ES-I3 (cell line): ENCODE measurements around the gene FILIP1L.

Experiments
- H3K36me3 ChIP-seq: 2 replicates; pipeline ENCODE4 v1.6.1; 2013; ENCODE audit warnings: mild to moderate bottlenecking, low read length, control low read depth, moderate library complexity; ENCODE audit not compliant: insufficient read depth
- H3K4me1 ChIP-seq: 2 replicates; pipeline ENCODE4 v1.6.1; 2013; ENCODE audit warnings: mild to moderate bottlenecking, control low read depth, low read length; ENCODE audit not compliant: insufficient read depth
- H3K9ac ChIP-seq: 2 replicates; pipeline ENCODE4 v1.6.1; 2013; ENCODE audit warnings: low read depth, mild to moderate bottlenecking, low read length, moderate library complexity
- H3K9me3 ChIP-seq: 2 replicates; pipeline ENCODE4 v1.6.1; 2013; ENCODE audit warnings: mild to moderate bottlenecking, low read length, moderate library complexity; ENCODE audit not compliant: control insufficient read depth, insufficient read depth

Gene FILIP1L

DNA sequence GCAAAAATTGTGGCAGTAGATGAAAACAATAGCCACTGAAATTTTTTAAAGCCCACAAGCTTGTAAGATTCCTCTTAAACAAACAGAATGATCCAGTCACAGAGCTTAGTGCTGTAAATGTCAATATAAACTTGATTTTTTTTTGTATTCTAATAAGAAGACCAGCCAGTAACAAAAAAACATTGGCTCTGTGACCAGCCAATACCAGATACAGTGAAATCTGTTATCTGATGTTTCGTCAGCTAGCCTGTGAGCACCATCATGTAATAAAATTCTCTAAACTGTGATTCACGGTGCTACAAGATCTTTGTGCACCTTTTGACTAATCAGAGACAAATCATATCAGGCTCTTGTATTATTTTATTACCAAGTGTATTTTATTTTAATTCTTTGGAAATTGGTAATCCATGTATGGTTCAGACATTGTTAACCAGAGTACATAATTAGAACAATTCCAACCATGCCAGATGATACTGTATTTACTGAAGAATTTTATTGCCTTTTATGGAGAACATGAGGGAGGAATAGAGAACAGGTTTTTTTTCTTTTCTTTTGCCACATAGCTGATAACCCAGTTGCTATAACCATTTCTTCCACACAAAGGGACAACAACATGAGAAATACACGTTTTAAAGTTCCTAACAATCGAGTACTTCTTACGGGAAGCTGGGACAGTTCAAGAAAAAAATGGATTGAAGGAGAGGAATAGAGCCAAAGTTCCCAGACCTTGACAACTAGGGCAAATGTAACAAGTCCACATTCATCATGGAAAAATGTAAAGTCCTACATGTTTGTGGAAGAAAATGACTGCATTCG, 71.9 kb downstream of the FILIP1L start:
- H3K36me3 ChIP-seq = no peaks in the 10 kb centered on the region
- no peaks in the 10 kb centered on the region for H3K9me3 ChIP-seq
- no peak overlapping the region for H3K9ac ChIP-seq
- H3K4me1 ChIP-seq = peaks cover 16% of the 10 kb centered on the region

DNA sequence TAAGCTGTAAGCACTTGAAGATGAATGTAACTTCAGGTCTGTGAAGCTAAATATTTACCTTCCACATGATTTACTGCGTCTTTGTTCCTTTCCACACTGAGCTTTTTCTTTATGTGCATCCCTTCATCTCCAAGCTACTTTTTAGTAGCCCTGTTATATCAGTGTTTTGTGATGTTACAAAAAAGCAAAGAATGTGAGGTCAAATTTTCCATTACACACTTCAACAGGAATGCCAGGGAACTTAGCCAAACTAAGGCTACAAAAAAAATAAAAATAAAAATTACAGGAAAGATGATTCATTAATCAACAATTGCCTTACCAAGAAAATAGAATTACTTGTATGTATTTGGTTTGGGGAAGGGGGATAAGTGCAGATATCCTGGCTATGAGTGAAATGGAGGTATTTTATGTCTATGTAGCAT, 73.0 kb downstream of the FILIP1L start:
- H3K4me1 ChIP-seq = peaks cover 13% of the 10 kb centered on the region
- H3K9me3 ChIP-seq = no peaks in the 10 kb centered on the region
- H3K9ac ChIP-seq = no peak overlapping the region
- no peaks in the 10 kb centered on the region for H3K36me3 ChIP-seq

DNA sequence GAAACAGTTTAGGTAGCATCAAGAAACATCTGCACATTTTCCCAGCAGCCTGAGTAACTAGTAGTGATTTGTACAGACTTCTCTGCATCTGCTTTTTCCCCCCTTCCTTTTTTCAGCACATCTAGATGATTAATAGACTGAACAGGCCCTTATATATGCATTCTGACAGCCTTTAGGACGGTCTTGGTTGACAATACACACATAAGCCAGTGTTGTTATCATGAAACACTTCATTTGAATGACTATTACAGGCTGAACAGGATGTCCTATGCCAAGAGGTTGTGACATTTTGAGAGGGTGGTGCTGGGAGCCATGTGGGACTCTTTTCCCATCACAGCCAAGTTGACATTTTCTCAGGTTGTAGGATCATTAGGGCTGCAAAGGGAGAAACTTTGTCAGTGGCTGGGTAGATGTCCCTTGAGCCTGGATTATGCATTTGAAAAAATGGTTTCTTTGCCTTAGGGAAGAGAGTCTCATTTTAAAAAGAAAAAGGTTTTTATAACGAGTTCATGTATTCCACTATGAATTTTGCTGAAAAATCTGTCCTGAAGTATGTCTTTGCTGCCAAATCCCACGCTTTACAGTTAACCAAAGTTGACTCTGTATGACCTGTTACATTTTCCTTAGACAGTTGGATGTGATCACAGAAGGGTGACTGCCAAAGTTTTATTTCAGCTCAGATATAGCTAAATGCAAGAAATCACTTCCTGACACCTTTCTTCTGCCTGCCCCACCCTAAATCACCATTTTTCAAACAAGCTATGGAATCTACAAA, 73.7 kb downstream of the FILIP1L start:
- H3K4me1 ChIP-seq = peaks cover 9% of the 10 kb centered on the region
- no peaks in the 10 kb centered on the region for H3K9me3 ChIP-seq
- no peak overlapping the region for H3K9ac ChIP-seq
- no peaks in the 10 kb centered on the region for H3K36me3 ChIP-seq

DNA sequence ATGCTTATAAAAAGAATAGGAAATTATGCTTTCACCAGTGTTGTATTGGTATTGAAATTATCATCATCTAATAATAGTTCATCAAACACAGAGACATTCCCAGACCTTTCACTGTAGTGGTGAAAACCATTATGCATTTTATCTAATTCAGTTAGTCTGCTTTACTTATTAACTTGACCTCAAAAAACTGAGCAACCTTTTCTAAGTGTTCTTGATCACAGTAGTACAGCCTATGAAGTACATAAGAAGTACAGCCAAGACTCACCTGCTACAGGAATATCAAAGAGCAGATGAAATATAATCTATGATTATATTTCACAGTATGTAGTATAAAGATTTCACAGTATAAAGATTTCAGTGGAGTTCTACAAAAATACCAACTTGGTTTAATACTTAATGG, 75.2 kb downstream of the FILIP1L start:
- Histone ChIP-seq H3K4me1 (peaks cover 7% of the 10 kb centered on the region; the same call in 1 of the 2 replicates), H3K9me3 (no peaks in the 10 kb centered on the region), H3K36me3 (no peaks in the 10 kb centered on the region), H3K9ac (no peak overlapping the region)

DNA sequence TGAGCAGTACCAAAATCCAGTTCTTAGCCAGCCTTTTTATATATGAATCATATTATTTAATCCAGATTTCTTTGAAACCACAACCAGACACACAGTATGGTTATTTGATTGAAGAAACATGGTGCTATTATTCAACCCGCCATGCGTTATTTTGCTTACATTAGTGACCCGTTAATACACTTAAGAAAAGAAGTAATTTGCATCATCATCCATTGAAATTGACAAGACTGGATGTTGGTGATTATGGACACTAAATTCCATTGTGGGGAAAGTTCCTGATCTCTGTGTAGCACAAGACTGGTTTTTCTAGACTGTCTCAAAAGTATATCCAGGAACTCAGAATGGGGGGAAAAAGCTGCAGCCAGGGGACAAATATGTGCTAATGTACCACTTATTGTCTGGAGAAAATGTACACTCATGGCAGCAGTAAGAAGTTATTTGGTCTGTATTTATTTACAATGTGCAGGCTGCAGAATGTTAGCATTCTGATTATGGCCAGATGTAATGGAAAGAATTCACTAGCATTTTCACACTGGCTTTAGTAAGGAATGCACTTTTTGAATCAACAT, 80.3 kb downstream of the FILIP1L start:
- no peaks in the 10 kb centered on the region for H3K36me3 ChIP-seq
- no peaks in the 10 kb centered on the region for H3K9me3 ChIP-seq
- H3K9ac ChIP-seq = no peak overlapping the region
- peaks cover 13% of the 10 kb centered on the region; the same call in 1 of the 2 replicates for H3K4me1 ChIP-seq

DNA sequence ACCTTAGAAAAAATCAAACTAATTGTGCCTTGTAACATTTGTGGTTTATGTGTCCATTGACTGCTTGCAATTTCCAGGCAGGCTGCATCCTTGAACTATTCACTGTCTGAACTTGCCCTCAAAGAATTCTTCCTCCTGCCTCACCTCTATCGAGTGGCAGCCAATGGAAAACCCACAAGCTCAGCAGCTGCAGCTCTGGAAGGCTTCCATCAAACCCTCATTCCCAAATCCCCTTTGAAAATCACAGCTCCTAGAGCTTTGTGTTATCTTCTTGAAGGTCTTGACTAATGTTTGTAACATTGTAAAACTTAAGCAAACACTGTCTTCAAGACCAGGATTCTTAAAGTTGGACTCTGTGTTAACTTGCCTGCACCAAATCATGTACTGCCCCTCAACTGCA, 81.1 kb downstream of the FILIP1L start:
- Histone ChIP-seq H3K36me3 (no peaks in the 10 kb centered on the region), H3K9ac (no peak overlapping the region), H3K4me1 (peaks cover 13% of the 10 kb centered on the region; the same call in 1 of the 2 replicates), H3K9me3 (no peaks in the 10 kb centered on the region)

DNA sequence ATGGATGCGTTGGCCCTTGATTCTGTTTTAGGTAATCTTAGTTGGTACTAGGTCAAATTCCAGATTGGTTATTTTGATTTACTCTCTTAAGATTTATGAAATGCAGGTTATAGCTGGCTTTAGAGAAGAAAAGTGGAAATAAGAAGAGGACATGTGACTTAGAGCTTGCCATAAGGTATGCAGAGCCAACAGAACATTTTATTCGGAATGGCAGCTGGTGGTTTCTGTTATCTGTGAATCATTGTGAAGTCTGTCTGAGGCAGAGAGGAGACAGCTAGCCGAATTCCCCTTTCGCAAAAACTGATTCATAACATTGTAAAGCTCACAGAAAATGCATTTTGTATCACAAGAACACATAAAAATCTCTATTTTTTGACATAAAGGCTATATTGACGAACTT, 82.1 kb downstream of the FILIP1L start:
- no peaks in the 10 kb centered on the region for H3K9me3 ChIP-seq
- peaks cover 13% of the 10 kb centered on the region; the same call in 1 of the 2 replicates for H3K4me1 ChIP-seq
- H3K36me3 ChIP-seq = no peaks in the 10 kb centered on the region
- no peak overlapping the region for H3K9ac ChIP-seq

DNA sequence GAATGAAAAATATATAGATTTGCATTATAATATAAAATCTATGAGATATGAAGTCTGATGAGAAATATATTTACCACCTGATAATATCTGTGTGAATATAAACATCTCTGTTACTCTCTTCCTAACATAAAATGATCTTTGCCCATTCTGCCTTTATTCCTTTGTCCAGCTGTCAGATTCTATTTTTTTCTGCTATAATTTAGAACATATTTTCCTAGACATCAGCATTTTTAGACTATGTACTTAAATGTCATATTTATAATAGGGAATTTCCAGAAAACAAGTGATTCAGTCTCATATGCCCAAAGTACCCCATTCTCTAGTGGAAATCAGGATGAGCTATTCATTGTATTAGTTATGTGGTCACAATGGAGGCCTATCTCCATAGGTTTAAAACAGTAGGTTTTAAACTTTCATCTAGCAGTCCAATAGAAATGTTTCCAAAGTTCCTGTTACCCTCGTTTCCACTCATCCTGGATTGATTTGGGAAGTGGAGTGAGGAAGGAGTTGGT, 83.3 kb downstream of the FILIP1L start:
- H3K36me3 ChIP-seq = no peaks in the 10 kb centered on the region
- no peak overlapping the region for H3K9ac ChIP-seq
- H3K9me3 ChIP-seq = no peaks in the 10 kb centered on the region
- peaks cover 13% of the 10 kb centered on the region; the same call in 1 of the 2 replicates for H3K4me1 ChIP-seq

DNA sequence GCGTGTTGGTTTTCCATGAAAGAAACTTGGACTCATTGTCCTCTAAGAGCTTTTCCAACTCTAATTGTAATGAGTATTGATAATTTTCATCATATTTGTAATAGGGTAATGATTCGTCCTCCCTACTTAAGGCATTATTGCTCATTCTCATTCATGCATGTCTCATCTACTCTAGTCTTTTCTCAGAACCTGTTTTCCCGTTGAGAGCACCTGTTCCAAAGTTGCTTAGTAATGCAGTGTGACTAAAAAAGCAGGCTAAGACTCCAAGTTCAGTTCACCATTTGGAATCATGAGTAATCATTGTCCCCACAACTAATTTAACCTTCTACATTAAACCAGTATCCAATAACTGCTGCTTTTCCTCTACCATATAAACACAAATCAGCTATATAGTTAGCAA, 84.0 kb downstream of the FILIP1L start:
- Histone ChIP-seq H3K9me3 (no peaks in the 10 kb centered on the region), H3K36me3 (no peaks in the 10 kb centered on the region), H3K4me1 (peaks cover 13% of the 10 kb centered on the region; the same call in 1 of the 2 replicates), H3K9ac (no peak overlapping the region)

DNA sequence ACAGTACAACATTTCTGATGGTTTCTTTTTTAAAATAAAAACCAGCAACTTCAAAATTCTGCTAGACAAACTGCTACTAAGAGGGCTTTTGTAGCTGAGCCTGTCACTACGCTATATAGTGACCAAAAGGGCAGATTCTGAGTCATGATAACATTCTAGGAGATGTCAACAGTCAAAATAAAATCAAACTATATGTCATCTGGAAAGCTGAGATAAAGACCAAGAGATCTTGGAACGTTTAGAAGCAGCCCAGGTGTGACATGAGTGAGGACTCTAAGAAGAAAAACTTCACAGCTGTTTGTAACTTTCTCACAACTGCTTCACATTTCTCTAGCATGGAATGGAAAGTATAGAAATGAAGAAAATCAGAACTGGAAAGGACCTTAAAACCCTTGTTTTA, 84.6 kb downstream of the FILIP1L start:
- peaks cover 13% of the 10 kb centered on the region; the same call in 1 of the 2 replicates for H3K4me1 ChIP-seq

DNA sequence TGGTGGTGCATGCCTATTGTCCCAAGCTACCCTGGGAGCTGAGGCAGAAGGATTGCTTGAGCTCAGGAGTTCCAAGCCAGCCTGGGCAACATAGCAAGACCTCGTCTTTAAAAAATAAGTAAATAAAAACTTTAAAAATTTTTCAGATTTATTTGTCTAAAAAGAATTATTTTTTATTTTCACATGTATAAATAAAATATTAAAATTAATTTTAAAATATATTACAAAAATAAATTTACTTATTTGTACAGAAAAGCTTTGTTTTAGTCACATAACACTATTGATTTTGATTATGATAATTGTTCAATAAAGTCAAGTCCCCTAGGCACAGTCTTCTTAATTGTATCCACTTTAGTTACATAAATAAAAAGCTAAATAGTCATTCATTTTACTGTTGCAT, 85.2 kb downstream of the FILIP1L start:
- Histone ChIP-seq H3K4me1 (peaks cover 13% of the 10 kb centered on the region; the same call in 1 of the 2 replicates), H3K36me3 (no peaks in the 10 kb centered on the region), H3K9ac (no peak overlapping the region)

More for the DNA sequence above, 84.6 kb downstream of the FILIP1L start:
- Histone ChIP-seq H3K36me3 (no peaks in the 10 kb centered on the region), H3K9me3 (no peaks in the 10 kb centered on the region), H3K9ac (no peak overlapping the region)

DNA sequence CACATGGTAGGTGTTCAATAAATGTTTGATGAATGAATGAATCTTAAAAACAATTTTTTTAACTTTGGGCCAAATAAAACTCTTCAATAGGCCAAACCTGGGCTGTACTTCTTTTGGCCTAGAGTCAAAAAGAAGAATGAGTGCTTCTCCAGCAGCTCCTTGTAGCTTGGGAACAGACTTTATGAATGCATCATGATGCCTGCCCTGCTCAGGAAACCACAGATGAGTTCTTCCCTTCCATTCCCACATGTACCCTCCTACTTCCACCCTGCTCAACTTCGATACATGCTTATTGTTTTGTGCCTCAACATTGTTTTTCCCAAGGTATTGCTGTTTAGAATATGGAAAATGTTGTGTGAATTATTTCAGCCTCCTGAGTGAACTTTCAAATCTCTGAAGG, 87.0 kb downstream of the FILIP1L start:
- H3K9me3 ChIP-seq = no peaks in the 10 kb centered on the region
- H3K9ac ChIP-seq = no peak overlapping the region
- no peaks in the 10 kb centered on the region for H3K36me3 ChIP-seq
- H3K4me1 ChIP-seq = peaks cover 3% of the 10 kb centered on the region; the same call in 1 of the 2 replicates

More for the DNA sequence above, 85.2 kb downstream of the FILIP1L start:
- no peaks in the 10 kb centered on the region for H3K9me3 ChIP-seq

DNA sequence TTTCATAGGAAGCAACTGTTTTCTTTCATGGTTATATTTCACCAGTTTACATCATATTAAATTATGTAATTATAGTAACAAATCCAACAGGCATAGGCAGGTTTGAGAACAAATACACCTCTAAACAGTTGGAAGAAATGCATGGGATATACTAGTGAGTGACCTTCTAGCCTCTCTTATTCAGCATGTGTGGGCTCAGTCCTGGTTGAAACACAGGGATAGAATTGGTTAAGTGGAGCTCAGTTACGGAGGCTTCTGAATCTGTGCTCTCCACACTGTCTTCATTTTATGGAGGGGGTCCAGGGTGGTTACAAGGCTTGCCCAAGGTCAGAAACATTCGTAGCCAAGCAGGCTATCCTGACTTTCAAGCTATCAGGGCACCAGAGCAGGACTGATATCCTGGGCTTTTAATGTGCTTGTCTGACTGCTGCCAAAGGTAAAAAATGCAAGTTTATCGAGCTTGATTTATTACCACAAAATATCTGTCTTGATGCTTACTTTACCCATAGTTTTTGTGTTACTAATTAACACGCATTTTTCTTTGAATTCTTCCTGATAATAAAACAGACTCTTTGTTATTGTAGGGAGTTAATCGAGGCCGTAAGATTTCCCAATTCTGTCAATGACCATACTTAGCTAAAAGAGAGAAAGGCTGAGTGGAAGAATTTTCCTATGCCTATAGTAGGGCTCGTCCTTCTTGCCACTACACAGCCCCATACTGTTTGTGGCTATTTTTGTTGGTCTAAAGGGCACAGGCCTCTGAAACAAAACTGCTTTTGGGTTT, 89.6 kb downstream of the FILIP1L start:
- Histone ChIP-seq H3K9me3 (no peaks in the 10 kb centered on the region), H3K9ac (no peak overlapping the region), H3K4me1 (no peaks in the 10 kb centered on the region), H3K36me3 (no peaks in the 10 kb centered on the region)

DNA sequence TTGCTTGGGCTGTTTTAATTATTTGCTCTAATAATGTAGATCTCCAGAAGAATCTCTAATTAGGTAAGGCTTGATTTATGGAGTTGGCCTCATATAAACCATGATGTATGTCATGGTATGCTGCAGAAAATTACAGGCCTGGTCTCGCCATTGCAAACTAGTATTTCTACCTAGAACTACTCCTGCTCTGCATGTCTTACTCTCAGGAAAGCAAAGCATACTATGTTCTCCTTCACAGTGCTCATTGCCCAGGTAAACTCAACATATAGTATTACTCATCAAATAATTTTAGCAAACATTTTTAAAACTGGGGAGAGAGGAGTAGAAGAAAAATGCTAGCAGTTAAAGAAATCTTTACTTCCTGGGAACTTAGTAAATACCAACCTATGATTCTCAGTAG, 90.7 kb downstream of the FILIP1L start:
- no peak overlapping the region for H3K9ac ChIP-seq

More for the DNA sequence above, 90.7 kb downstream of the FILIP1L start:
- H3K4me1 ChIP-seq = no peaks in the 10 kb centered on the region
- no peaks in the 10 kb centered on the region for H3K9me3 ChIP-seq
- H3K36me3 ChIP-seq = no peaks in the 10 kb centered on the region
